Glomerular visceral epithelial cell (primary cell): ENCODE measurements around the gene TMEM255B.
"Not testable (repeated sequence)": the region's sequence is repeated elsewhere in the genome, so short reads cannot be mapped to it uniquely, and the experiment has no call there.

Source experiments
- DNase-seq: peaks from one replicate; pipeline ENCODE4 v3.0.0-alpha.2; 2016; ENCODE audit errors: extremely low spot score

TMEM255B gene

GRCh38 chr13:113734099-113734825 is 24.8 kb upstream of the TMEM255B start:
- DNase-seq = no peak

- DNase-seq = no peak
Observed at GRCh38 chr13:113734826-113735125, 24.2 kb upstream of the TMEM255B start.

GRCh38 chr13:113735194-113735593 is 23.8 kb upstream of the TMEM255B start:
- no peak for DNase-seq

- no peak for DNase-seq
Observed at GRCh38 chr13:113735750-113736149, 23.3 kb upstream of the TMEM255B start.

- no peak for DNase-seq
Observed at GRCh38 chr13:113736258-113736731, 22.7 kb upstream of the TMEM255B start.

- no peak for DNase-seq
Observed at GRCh38 chr13:113737803-113738202, 21.2 kb upstream of the TMEM255B start.

- DNase-seq = no peak
Observed at GRCh38 chr13:113739527-113740285, 19.3 kb upstream of the TMEM255B start.

- no peak for DNase-seq
Observed at GRCh38 chr13:113740286-113740556, 18.8 kb upstream of the TMEM255B start.

GRCh38 chr13:113740661-113741060 is 18.4 kb upstream of the TMEM255B start:
- DNase-seq = no peak

- no peak for DNase-seq
Observed at GRCh38 chr13:113741191-113741668, 17.8 kb upstream of the TMEM255B start.

- peak; percentile 72 for DNase-seq
Observed at GRCh38 chr13:113742000-113742441, 17.0 kb upstream of the TMEM255B start.

GRCh38 chr13:113742445-113743120 is 16.4 kb upstream of the TMEM255B start:
- DNase-seq = no peak

- DNase-seq = no peak
Observed at GRCh38 chr13:113743366-113744195, 15.4 kb upstream of the TMEM255B start.

GRCh38 chr13:113744197-113745000 is 14.6 kb upstream of the TMEM255B start:
- no peak for DNase-seq

GRCh38 chr13:113745059-113745458 is 14.0 kb upstream of the TMEM255B start:
- DNase-seq = no peak

GRCh38 chr13:113745500-113746142 is 13.4 kb upstream of the TMEM255B start:
- not testable (repeated sequence) for DNase-seq

- no peak for DNase-seq
Observed at GRCh38 chr13:113746143-113746525, 12.9 kb upstream of the TMEM255B start.

GRCh38 chr13:113746671-113747070 is 12.4 kb upstream of the TMEM255B start:
- DNase-seq = no peak

GRCh38 chr13:113747291-113747833 is 11.7 kb upstream of the TMEM255B start:
- no peak for DNase-seq
